Endodermal cell (in vitro differentiated cells): ENCODE measurements around the gene SDK1. TPM values are rescaled to one million over a fixed set of nuclear protein-coding genes. Genes with fewer than 3 reads are reported as not detected.

Experiments used
- DNase-seq: peaks from one replicate; pipeline ENCODE4 v3.0.0-alpha.2; 2017
- H3K27ac ChIP-seq: 2 replicates; pipeline ENCODE4 v1.5.1; 2013; ENCODE audit warnings: mild to moderate bottlenecking, low read depth, low read length, moderate library complexity
- H3K27me3 ChIP-seq: 2 replicates; pipeline ENCODE4 v1.6.1; 2013; ENCODE audit warnings: mild to moderate bottlenecking, low read length, moderate library complexity; ENCODE audit not compliant: insufficient read depth, control insufficient read depth, poor library complexity, severe bottlenecking
- H3K36me3 ChIP-seq: 2 replicates; pipeline ENCODE4 v1.7.0; 2013; ENCODE audit warnings: mild to moderate bottlenecking, low read length, moderate library complexity; ENCODE audit not compliant: control insufficient read depth, insufficient read depth
- H3K4me1 ChIP-seq: one replicate; pipeline ENCODE4 v1.7.0; 2013; ENCODE audit warnings: low read length; ENCODE audit not compliant: control insufficient read depth, insufficient read depth
- H3K4me3 ChIP-seq: 2 replicates; pipeline ENCODE4 v1.5.1; 2013; ENCODE audit warnings: mild to moderate bottlenecking, low read length, moderate library complexity
- H3K9ac ChIP-seq: 2 replicates; pipeline ENCODE4 v1.6.1; 2013; ENCODE audit warnings: mild to moderate bottlenecking, low read length, moderate library complexity; ENCODE audit not compliant: poor library complexity, severe bottlenecking; ENCODE audit errors: extremely low read depth
- H3K9me3 ChIP-seq: 2 replicates; pipeline ENCODE4 v1.6.1; 2013; ENCODE audit warnings: mild to moderate bottlenecking, low read length, moderate library complexity; ENCODE audit not compliant: control insufficient read depth
- H3K27ac Mint-ChIP-seq: 2 replicates; pipeline ENCODE4 v1.8.0; 2020; ENCODE audit warnings: mixed read lengths
- H3K27me3 Mint-ChIP-seq: 2 replicates; pipeline ENCODE4 v1.8.0; 2021; ENCODE audit warnings: mild to moderate bottlenecking, mixed read lengths; ENCODE audit not compliant: insufficient read depth
- H3K36me3 Mint-ChIP-seq: 2 replicates; pipeline ENCODE4 v1.8.0; 2020; ENCODE audit warnings: low read depth, mixed read lengths
- H3K4me1 Mint-ChIP-seq: 2 replicates; pipeline ENCODE4 v1.8.0; 2020; ENCODE audit warnings: mixed read lengths
- H3K4me3 Mint-ChIP-seq: 2 replicates; pipeline ENCODE4 v1.8.0; 2020; ENCODE audit warnings: mild to moderate bottlenecking, moderate library complexity, mixed read lengths
- H3K9me3 Mint-ChIP-seq: 2 replicates; pipeline ENCODE4 v1.8.0; 2020; ENCODE audit warnings: mild to moderate bottlenecking, mixed read lengths
- CTCF ChIP-seq: fragments of 200-600 bp; sonication (generic); conservative IDR thresholded peaks from 2 replicates; pipeline ENCODE4 v1.5.0; 2021; ENCODE audit warnings: antibody characterized with exemption, mild to moderate bottlenecking
- WGBS, 2 experiments: methylation state at CpG; one replicate each; pipeline versions ENCODE4 v1.1.5 to v1.1.7; 2013; ENCODE audit warnings: missing lambda C conversion rate in 2 of 2, mixed read lengths in 1 of 2; ENCODE audit not compliant: insufficient coverage in 1 of 2, insufficient read length in 1 of 2; 5-methylcytosine and 5-hydroxymethylcytosine counted together
- total RNA-seq, 2 donors: library from RNA; stranded (reverse); fragmentation: NEBNext Ultra II Directional in 1 of 2; extraction: Animal tissue kit (Norgen Biotek cat#: 25700) in 1 of 2; gene quantifications; 2 replicates in 1 of 2; 3 replicates in 1 of 2; pipeline ENCODE4 v1.2.1, GENCODE V29; 2021

SDK1 gene
- total RNA-seq, 2 donors from 2014 or later: 22.7 to 23.1 TPM

- Mint-ChIP-seq H3K4me3 (no peak overlapping the region), H3K27ac (no peak overlapping the region), H3K9me3 (peaks cover 11% of the 10 kb centered on the region), H3K27me3 (no peaks in the 10 kb centered on the region), H3K36me3 (peaks cover 61% of the 10 kb centered on the region), H3K4me1 (no peaks in the 10 kb centered on the region)
- Histone ChIP-seq H3K9me3 (peaks cover 11% of the 10 kb centered on the region), H3K27ac (no peak overlapping the region), H3K9ac (no peak overlapping the region), H3K4me1 (no peaks in the 10 kb centered on the region), H3K36me3 (peaks cover 8% of the 10 kb centered on the region), H3K4me3 (no peak overlapping the region), H3K27me3 (no peaks in the 10 kb centered on the region)
- 93 to 97% methylated on average over 9 to 13 of the region's 13 CpGs for WGBS, 2 experiments
- TF ChIP-seq CTCF: no peak
- no peak for DNase-seq
Measured at GRCh38 chr7:3971323-3971722, 670.3 kb downstream of the SDK1 start.

DNA sequence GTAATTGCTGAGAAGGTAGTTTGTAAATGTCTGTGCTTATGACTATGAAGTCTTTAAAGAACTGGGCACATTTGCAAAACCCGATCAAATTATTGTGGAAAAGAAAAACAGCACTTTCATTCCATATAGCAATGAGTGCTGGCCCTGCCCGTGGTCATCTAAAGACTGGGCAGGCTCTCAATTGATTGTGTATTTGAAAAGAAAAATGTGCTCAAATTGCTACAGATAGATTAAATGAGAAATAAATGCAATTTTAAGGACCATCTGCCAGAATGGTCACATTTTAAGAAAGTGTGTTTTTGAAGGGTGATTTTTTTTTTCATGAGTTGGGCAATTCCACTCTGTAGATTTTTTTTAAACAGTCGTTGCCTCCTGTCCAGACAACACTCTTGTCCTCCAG, 672.2 kb downstream of the SDK1 start:
- Histone ChIP-seq H3K27ac (no peak overlapping the region), H3K27me3 (no peaks in the 10 kb centered on the region), H3K36me3 (peaks cover 8% of the 10 kb centered on the region), H3K9me3 (peaks cover 11% of the 10 kb centered on the region), H3K9ac (no peak overlapping the region), H3K4me1 (no peaks in the 10 kb centered on the region), H3K4me3 (no peak overlapping the region)
- H3K36me3 Mint-ChIP-seq: peaks cover 66% of the 10 kb centered on the region
- H3K9me3 Mint-ChIP-seq: peaks cover 19% of the 10 kb centered on the region
- TF ChIP-seq CTCF: no peak
- no peak for DNase-seq
- WGBS, 2 experiments: 95 to 100% methylated on average over 3 of the region's 3 CpGs
- no peak overlapping the region for H3K27ac Mint-ChIP-seq
- H3K4me1 Mint-ChIP-seq: no peaks in the 10 kb centered on the region
- peaks cover 2% of the 10 kb centered on the region for H3K27me3 Mint-ChIP-seq
- H3K4me3 Mint-ChIP-seq: no peak overlapping the region

DNA sequence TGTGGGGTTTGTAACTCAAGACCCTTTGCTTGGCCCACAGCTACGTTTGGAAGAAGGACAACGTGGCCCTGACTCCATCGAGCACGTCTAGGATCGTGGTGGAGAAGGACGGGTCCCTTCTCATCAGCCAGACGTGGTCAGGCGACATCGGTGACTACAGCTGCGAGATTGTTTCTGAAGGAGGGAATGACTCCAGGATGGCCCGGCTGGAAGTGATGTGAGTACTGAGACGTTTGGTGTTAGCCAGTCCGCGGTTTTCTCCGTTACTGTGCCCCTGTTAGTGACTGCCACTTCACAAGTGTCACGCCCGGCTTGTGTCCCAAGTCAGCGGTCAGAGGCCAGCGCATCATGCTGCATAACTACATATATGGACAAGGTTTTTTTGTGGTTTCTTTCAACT, 673.3 kb downstream of the SDK1 start:
- peaks cover 2% of the 10 kb centered on the region for H3K27me3 Mint-ChIP-seq
- no peak overlapping the region for H3K27ac ChIP-seq
- H3K9me3 ChIP-seq: peaks cover 11% of the 10 kb centered on the region
- H3K4me3 ChIP-seq: no peak overlapping the region
- no peak overlapping the region for H3K4me3 Mint-ChIP-seq
- WGBS, 2 experiments: 90 to 93% methylated on average over 17 to 19 of the region's 19 CpGs
- peaks cover 58% of the 10 kb centered on the region for H3K36me3 Mint-ChIP-seq
- no peak overlapping the region for H3K27ac Mint-ChIP-seq
- H3K4me1 Mint-ChIP-seq: peaks cover 4% of the 10 kb centered on the region
- TF ChIP-seq CTCF: no peak
- peaks cover 4% of the 10 kb centered on the region for H3K36me3 ChIP-seq
- H3K9ac ChIP-seq: no peak overlapping the region
- no peaks in the 10 kb centered on the region for H3K4me1 ChIP-seq
- no peak for DNase-seq
- peaks cover 19% of the 10 kb centered on the region for H3K9me3 Mint-ChIP-seq
- no peaks in the 10 kb centered on the region for H3K27me3 ChIP-seq
